Suprapubic skin (tissue), 4 donors: ENCODE measurements around the gene STARD9. TPM values are rescaled to one million over a fixed set of nuclear protein-coding genes. Genes with fewer than 3 reads are reported as not detected.
A peak's percentile ranks its signal among the peaks of the same experiment; 100 is the strongest.
"Not testable (repeated sequence)": the region's sequence is repeated elsewhere in the genome, so short reads cannot be mapped to it uniquely, and the experiment has no call there.

ENCODE experiments used
- DNase-seq, 2 donors: peaks; one replicate each; pipeline ENCODE4 v3.0.0-alpha.2; 2019; ENCODE audit warnings: low spot score in 2 of 2
- H3K27ac ChIP-seq: fragments of 200-600 bp; sonication (generic); one replicate; pipeline ENCODE4 v1.5.1; 2019
- H3K27me3 ChIP-seq: fragments of 200-600 bp; sonication (generic); one replicate; pipeline ENCODE4 v1.5.1; 2019
- H3K36me3 ChIP-seq: fragments of 200-600 bp; sonication (generic); one replicate; pipeline ENCODE4 v1.5.1; 2019
- H3K4me1 ChIP-seq: fragments of 200-600 bp; sonication (generic); one replicate; pipeline ENCODE4 v1.5.1; 2019
- H3K4me3 ChIP-seq: fragments of 200-600 bp; sonication (generic); one replicate; pipeline ENCODE4 v1.5.1; 2019; ENCODE audit warnings: mild to moderate bottlenecking
- H3K9me3 ChIP-seq: fragments of 200-600 bp; sonication (generic); one replicate; pipeline ENCODE4 v1.5.1; 2019
- CTCF ChIP-seq, 2 donors: fragments of 200-600 bp in 1 of 2; fragments of 450-650 bp in 1 of 2; sonication (generic) in 1 of 2; IDR thresholded peaks; one replicate each; pipeline ENCODE4 v1.5.1; 2016 to 2019; ENCODE audit warnings: antibody characterized with exemption in 2 of 2, mild to moderate bottlenecking in 1 of 2, moderate library complexity in 1 of 2
- EP300 ChIP-seq: sonication (generic); formaldehyde crosslinking; IDR thresholded peaks from one replicate; pipeline ENCODE4 v1.6.1; 2017; ENCODE audit warnings: antibody characterized with exemption
- POLR2A ChIP-seq, 2 donors: fragments of 450-650 bp; IDR thresholded peaks; one replicate each; pipeline ENCODE4 v1.6.1; 2017; ENCODE audit warnings: antibody characterized with exemption in 2 of 2, mild to moderate bottlenecking in 2 of 2, moderate library complexity in 2 of 2
- POLR2AphosphoS5 ChIP-seq, 3 donors: sonication (generic); formaldehyde crosslinking; IDR thresholded peaks; one replicate each; pipeline ENCODE4 v1.6.1; 2017; ENCODE audit warnings: antibody characterized with exemption in 3 of 3
- WGBS: methylation state at CpG from one replicate; pipeline ENCODE4 v1.1.5; 2018; 5-methylcytosine and 5-hydroxymethylcytosine counted together
- total RNA-seq, 4 donors: library from RNA; depleted of rRNA; stranded (reverse); fragments of >200 nt; gene quantifications; one replicate each; pipeline ENCODE4 v1.1.0, GENCODE V29; 2016

STARD9 gene
- total RNA-seq, 4 donors from 2014 or later: 5.0 to 24.6 (median 7.6) TPM

GRCh38 chr15:42592716-42593115 is 17.3 kb downstream of the STARD9 start:
- H3K27ac ChIP-seq: peak overlapping the region; percentile 78
- H3K4me3 ChIP-seq: no peak overlapping the region
- TF ChIP-seq POLR2AphosphoS5 (IDR thresholded peaks at IDR 0.05) (no peak), POLR2A (IDR thresholded peaks at IDR 0.05) (no peak), EP300 (no peak), CTCF (IDR thresholded peaks at IDR 0.05) (no peak)
- DNase-seq: no peak
- H3K27me3 ChIP-seq: no peaks in the 10 kb centered on the region
- H3K4me1 ChIP-seq: peaks cover 13% of the 10 kb centered on the region
- 64% methylated on average over 3 of the region's 3 CpGs for WGBS
- H3K36me3 ChIP-seq: no peaks in the 10 kb centered on the region
- H3K9me3 ChIP-seq: no peaks in the 10 kb centered on the region

- no peaks in the 10 kb centered on the region for H3K9me3 ChIP-seq
- no peaks in the 10 kb centered on the region for H3K36me3 ChIP-seq
- TF ChIP-seq CTCF (IDR thresholded peaks at IDR 0.05) (no peak), EP300 (no peak), POLR2AphosphoS5 (IDR thresholded peaks at IDR 0.05) (no peak), POLR2A (IDR thresholded peaks at IDR 0.05) (no peak)
- DNase-seq: peak in 1 of 2 donors; percentile 74
- no peaks in the 10 kb centered on the region for H3K27me3 ChIP-seq
- WGBS: 72% methylated on average over 4 of the region's 4 CpGs
- no peak overlapping the region for H3K4me3 ChIP-seq
- H3K4me1 ChIP-seq: peaks cover 13% of the 10 kb centered on the region
- H3K27ac ChIP-seq: peak overlapping the region; percentile 78
These were observed 17.7 kb downstream of the STARD9 start for GRCh38 chr15:42593143-42593542.

DNA sequence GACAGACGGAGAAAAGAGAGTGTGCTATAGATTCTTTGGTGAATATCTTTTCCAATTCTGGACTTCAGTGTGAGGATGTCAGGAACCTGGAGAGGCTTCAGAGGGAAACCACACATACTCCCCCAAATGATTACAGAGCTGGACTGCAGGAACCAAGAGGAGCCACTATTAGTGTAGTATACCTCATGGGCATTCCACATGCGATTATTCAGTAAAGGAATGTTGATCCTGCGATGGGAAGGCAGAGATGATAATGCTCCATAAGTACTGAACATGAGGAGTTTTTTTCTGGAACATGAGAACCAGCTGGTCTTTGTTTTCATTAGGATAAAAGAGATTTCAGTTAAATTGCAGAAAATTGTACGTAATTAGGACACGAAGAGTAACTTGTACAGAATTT is 18.7 kb downstream of the STARD9 start:
- Histone ChIP-seq H3K9me3 (no peaks in the 10 kb centered on the region), H3K36me3 (no peaks in the 10 kb centered on the region), H3K4me1 (peaks cover 13% of the 10 kb centered on the region), H3K27ac (peak overlapping the region; percentile 78), H3K4me3 (no peak overlapping the region), H3K27me3 (no peaks in the 10 kb centered on the region)
- DNase-seq: no peak
- 73% methylated on average over 5 of the region's 5 CpGs for WGBS
- TF ChIP-seq EP300 (no peak), POLR2AphosphoS5 (IDR thresholded peaks at IDR 0.05) (no peak), POLR2A (IDR thresholded peaks at IDR 0.05) (no peak), CTCF (IDR thresholded peaks at IDR 0.05) (no peak)

DNA sequence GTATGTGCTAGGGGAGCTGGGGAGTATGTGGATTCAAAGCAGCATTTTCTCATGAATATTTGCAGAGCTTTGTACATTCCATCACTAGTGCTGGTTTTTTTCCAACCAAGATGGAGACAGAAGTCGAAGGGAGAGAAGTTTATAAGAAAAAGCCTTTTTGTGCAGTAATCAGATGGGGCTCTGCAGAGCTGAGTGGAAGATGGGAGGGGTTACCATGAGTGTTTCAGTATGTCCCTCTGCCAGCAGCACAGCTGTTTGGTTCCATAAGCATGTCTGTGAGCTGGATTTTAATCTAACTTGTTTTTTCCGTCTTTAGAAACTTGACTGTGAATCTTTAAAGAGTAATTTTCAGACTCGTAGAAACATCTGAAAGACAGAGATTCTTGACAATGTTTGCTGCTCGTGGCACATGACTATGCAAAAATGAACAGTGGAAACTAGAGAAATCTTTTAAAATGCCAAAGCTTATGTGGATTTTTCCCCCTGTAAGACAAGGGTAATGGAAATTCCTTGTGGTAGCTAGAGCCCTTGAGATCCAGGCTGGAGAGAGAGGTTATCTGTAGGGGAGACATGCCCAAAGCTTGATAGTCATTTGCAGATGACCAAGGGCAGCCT is 20.3 kb downstream of the STARD9 start:
- DNase-seq: no peak
- peak overlapping the region; percentile 7 for H3K27ac ChIP-seq

DNA sequence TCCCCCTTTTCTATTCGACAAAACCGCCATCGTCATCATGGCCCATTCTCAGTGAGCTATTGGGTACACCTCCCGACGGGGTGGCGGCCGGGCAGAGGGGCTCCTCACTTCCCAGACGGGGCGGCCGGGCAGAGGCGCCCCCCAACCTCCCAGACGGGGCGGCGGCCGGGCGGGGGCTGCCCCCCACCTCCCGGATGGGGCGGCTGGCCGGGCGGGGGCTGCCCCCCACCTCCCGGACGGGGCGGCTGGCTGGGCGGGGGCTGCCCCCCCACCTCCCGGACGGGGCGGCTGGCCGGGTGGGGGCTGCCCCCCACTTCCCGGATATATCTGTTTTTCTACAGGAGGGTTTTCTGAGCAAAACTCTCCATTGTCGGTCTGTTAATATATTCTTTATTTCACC is 25.9 kb downstream of the STARD9 start:
- DNase-seq, H3K27me3 ChIP-seq, H3K9me3 ChIP-seq, H3K4me3 ChIP-seq, H3K27ac ChIP-seq, H3K36me3 ChIP-seq: not testable (repeated sequence)
- 98% methylated on average over 25 of the region's 30 CpGs for WGBS
- peaks cover 20% of the 10 kb centered on the region for H3K4me1 ChIP-seq

More for the DNA sequence above, 20.3 kb downstream of the STARD9 start:
- H3K9me3 ChIP-seq: no peaks in the 10 kb centered on the region
- TF ChIP-seq POLR2A (IDR thresholded peaks at IDR 0.05) (no peak), POLR2AphosphoS5 (IDR thresholded peaks at IDR 0.05) (no peak), CTCF (IDR thresholded peaks at IDR 0.05) (no peak), EP300 (no peak)
- H3K36me3 ChIP-seq: no peaks in the 10 kb centered on the region
- WGBS: 57% methylated on average over 4 of the region's 4 CpGs
- no peaks in the 10 kb centered on the region for H3K27me3 ChIP-seq
- no peak overlapping the region for H3K4me3 ChIP-seq
- H3K4me1 ChIP-seq: peaks cover 13% of the 10 kb centered on the region

GRCh38 chr15:42602501-42602900 is 27.1 kb downstream of the STARD9 start:
- Histone ChIP-seq H3K4me3 (no peak overlapping the region), H3K4me1 (peaks cover 20% of the 10 kb centered on the region), H3K27ac (no peak overlapping the region), H3K9me3 (no peaks in the 10 kb centered on the region), H3K36me3 (no peaks in the 10 kb centered on the region), H3K27me3 (no peaks in the 10 kb centered on the region)
- TF ChIP-seq CTCF (IDR thresholded peaks at IDR 0.05): no peak
- 83% methylated on average over 3 of the region's 3 CpGs for WGBS
- DNase-seq: no peak
